COR-L47 (cell line): ENCODE measurements around the gene LCE1F.

Experiments used
- DNase-seq: peaks from one replicate; lab custom pipeline; 2025; lab: John Stamatoyannopoulos, UW

The LCE1F gene, protein sequence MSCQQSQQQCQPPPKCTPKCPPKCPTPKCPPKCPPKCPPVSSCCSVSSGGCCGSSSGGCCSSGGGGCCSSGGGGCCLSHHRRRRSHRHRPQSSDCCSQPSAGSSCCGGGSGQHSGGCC

DNA sequence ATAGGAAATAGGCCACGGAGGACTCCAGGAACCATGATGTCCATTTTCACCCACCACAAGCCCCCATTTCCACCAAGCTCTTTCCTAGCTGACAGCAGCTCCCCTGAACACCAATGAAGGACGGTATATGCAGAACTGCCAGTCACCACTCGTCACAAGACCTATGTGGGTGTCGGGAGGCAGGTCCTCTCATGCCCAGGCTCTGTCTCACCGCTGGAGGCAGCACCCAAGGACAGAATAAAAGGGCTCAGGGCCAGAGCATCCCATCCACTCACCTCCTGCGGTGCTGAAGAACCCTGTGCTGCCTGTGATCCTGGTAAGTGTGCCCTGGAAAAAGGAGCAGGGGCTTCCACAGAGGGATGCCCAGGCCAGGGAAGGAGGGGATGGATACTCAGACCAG, at the start of gene LCE1F:
TSS of gene LCE1F (plus strand) at position 266 of the 400 bp plus-strand sequence. CDS start 1,232 bp downstream, outside the sequence.
- no peak for DNase-seq

DNA sequence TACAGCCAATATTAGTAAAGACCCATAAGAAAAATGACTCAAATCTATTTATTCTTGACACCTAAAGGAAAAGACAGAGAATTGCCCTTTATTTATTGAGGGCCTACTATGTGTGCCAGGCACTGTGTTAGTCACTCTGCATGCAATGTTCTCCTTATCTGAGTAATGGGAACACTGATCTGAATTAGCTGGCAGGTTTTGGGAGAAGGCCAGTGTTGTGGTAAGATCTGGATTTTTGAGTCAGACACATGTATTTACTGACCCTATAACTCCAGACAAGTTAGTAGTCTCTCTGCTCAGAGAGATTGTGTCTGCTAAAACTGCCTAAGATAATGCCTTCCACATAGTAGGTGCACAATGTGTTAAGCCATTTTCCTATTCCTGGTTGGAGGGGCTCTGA, 49.7 kb upstream of the LCE1F start:
- DNase-seq = no peak

DNA sequence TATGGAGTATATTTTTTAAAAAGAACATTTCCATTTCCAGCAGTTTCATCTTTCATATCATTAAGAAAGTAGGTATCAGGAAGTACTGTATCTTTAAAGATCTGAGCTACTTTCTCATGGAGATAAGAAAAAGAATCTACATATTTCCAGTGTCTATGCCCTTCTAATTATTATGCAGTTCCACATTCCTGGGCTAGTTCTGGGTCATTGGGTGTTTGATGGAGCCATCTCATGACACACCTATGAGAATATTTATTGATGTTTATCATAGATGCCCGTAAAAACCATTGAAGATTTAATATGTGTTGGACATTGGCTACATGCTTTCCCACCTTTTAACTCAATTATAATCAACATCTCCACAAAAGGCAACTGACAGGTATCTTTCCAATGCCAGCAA, 46.0 kb upstream of the LCE1F start:
- DNase-seq = no peak

DNA sequence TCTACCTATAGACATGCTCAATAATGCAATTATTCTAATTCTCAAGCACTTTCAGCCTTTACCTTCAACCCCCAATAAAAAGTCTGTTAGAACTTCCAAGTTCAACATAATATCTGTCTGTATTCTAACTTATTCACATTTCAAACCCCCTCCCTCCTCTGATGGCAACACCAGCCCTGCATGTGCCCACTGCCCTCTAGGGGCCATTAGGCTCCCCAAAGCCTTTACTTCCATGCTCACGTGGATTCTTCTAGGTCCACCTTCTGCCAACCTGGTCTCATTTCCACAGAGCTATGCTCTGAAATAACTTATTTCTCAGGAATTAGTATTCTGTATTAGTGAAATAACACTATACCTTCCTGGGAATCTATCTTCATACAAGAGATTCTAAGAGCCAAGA, 39.3 kb upstream of the LCE1F start:
- DNase-seq = no peak

DNA sequence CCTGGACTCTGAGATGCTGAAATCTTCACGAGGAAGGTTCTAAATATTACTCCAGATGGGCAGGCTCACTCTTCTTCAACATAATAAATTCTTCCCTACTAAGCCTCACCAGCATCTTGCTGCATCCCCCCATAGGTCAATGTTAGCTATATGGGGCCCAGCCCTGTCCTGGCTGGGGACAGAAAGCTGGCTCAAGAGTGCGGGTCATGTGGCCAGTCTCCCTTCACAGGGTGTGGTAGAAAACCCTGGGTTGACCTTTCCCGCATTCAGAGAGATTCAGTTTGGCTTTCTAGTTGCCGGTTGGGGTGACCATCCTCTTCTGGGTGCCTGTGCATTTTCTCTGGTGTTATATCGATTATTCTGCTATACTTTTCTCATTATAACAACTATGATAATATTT, 36.9 kb upstream of the LCE1F start:
- DNase-seq = no peak

DNA sequence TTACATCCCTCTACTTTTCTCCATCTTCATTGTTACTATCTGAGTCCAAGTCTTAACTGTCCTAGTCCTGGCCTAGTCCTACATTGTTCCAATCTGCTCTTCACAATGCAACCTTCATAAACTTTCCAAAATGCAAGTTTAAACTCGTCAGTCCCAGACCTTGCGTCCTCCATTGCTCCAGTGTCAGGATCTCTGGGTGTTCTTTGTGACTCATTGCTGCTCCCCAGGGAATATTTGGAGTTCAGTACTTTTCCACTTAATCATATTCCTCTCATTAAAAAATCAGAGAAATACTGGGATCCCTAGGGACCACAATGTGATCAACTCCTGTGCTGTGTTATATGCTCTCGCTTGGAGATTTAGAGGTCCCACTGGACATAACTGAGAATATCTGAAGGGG, 35.1 kb upstream of the LCE1F start:
- no peak for DNase-seq

DNA sequence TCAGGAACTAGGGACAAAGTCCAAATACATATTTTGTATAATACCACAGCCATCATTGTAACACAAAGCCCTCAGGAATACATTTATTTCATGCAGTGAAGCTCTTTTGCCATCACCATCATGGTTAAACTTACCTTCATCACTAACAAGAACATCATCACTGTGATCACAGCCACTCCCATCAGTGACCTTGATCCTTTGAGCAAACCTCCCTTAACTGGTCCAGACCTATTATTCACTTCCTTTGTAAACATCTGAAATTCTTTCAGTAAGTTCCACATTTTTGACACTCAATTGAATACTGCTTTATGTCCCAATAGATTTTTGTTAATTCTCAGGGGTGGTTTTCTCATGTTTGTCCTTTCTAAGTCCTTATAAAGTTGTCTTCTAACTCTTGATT, 33.3 kb upstream of the LCE1F start:
- DNase-seq = no peak

DNA sequence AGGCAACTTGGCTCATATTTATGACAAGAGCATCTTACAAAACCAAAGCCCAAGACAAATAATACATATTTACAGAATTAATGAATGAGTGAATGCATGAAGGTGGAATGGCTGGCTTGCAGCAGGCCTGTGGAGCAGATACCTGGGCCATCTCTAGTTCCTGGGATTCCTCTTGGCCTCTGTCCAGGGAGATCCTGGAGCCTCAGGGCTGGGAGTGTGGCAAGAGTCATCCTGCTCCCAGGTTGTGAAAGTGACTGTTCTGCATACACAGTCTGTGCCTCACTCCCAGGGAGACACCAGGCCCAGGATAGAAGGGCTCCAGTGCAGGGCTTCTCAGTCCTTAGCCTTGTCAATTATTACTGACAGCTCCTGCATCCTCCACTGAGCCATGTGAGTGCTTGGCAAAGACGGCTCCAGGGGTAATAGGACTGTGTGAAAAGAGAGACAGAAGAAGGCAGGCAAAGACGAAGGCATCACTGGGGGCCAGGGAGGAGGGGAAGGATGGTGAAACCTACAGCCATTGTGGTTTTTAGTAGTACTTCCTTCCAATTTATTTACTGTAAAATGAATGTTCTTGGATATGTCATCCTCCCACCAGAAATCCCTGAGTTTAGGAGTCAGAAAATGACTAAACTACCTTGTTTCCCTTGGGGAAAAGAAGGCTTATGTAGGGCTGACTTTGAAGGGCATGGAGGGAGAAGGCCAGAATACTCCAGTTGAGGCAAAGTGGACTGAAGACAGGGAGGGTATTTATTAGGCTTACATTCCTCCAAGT, 31.4 kb upstream of the LCE1F start:
- no peak for DNase-seq

DNA sequence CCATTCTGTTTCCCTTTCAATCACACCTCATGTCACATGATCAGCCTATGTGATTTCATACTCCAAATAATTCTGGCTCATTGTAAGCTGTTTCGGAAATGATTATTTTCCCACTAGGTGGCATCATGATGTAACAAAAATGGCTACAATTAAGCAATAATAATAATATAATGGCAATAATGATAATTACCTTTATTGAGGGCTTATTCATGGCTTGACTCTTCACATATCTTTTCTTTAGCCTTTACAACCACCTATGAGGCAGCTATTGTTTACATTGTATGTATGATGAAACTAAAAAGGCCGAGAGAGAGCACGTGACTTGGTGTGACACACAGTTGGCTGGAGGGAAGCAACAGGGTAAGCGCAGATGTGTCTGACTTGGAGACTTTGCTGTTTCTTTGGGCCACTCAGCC, 29.6 kb upstream of the LCE1F start:
- no peak for DNase-seq

DNA sequence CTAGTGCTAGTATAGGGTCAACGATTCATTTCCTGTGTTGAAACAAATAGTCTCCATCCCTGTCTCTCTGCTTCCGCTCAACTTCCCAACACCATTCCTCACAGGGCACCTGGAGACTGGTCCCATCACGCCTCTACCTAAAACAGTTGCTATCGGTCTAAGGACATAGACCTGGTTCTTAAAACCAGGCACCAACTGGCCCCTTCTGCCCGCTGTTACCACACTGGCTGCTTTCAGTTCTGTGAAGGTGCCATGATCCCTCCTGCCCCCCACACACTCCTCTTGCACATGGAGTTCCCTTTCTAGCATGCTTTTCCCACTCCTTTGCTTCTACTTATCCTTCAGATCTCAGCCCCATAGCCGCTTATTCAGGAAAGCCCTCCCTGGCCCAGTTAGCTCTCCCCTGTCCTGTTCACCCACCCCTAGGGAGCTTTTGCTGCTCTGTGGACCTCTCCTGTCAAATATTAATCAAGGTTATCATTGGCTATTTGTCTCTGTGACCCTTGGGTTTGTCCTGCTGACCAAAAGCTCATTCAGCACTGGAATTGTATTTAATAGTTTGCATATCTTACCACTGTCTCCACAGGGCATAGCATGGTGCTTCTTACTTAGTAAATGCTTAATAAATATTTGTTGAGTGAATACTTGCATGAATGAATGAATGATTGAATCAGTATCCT, 29.0 kb upstream of the LCE1F start:
- DNase-seq = no peak

DNA sequence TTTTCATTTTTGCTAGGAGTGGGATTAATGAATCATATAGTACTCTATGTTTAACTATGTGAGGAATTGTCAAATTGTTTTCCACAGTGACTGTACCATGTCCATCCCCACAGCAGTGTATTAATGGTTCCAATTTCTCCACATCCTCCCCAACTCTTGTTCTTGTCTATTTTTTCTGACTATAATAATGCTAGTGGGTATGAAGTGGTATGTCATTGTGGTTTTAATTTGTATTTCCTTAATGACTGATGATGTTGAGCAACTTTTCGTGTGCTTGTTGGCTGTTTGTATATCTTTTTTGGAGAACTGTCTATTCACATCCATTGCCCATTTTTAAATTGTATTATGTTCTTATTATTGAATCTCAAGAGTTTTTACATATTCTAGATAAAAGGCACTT, 27.1 kb upstream of the LCE1F start:
- DNase-seq = no peak

DNA sequence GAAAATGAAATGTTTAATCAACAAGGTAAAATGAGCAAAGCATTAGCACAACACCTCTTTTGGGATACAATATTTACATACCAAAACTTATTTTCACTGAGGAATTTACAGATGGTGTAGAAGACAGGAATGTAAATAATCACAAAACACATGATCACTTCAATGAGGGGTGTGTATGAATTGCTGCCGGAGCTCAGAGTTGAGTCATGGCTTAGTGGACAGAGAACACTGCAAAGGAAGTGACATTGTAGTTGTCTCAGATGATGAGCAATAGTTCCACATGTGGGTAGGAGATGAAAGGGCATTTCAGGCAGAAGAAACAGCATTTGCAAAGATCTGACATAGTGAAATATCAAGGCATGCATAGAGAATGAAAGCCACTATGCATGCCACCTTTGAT, 22.7 kb upstream of the LCE1F start:
- DNase-seq = no peak

DNA sequence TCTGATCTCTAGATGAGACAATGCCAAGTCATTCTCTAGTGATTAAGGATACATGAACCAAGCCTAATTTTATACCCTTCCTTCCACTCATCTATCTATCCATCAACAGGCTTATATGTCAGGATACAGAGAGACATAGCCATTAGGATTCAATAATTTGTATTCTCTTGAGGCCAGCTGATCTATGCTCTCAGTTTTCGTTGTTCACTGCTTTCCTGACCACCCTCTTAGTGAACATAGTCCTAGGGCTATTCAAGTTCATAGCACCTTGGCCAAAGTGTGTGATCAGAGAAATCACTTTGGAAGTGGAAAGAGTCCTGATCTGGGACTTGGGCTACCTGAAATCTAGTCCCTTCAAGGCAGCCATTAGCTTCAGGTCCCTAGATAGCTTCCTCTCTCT, 21.4 kb upstream of the LCE1F start:
- DNase-seq = no peak

DNA sequence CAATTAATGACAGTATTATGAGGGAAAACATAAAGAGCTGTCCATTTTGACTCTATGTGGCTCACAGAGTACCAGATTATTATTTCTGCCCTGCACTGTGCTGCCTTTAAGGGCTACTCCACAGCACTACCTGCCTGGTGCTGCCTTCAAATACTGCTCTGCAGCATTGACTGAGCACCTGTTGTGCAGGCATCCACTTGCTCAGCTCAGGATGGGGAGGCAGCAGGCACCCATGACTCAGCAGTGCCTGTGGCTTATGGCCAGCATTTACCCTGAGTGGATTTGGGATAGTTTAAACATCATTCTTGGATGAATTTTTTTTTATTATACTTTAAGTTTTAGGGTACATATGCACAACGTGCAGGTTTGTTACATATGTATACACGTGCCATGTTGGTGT, 18.1 kb upstream of the LCE1F start:
- no peak for DNase-seq

DNA sequence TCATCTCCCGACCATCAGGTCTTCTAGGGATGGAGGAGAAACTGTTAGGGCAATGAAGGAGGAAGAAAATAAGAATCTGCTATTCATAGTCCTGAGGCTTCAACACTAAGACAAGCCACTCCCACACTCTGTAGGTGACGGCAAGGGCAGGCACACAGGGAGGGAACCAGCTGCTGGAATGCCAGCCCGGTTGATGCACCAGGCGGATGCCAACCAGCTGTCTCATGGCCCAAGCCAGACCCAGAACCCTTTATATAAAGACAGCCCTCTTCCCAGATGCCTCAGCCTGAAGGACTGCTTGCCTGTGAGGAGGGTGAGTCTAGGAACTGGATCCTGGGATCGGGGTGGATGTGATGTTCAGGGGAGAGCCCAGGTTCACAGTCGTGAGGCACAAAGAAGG, 17.2 kb upstream of the LCE1F start, which contains the start of gene KPRP:
TSS of gene KPRP (plus strand) at position 279 of the 400 bp plus-strand sequence. CDS start 1,564 bp downstream, outside the sequence.
- DNase-seq = no peak

DNA sequence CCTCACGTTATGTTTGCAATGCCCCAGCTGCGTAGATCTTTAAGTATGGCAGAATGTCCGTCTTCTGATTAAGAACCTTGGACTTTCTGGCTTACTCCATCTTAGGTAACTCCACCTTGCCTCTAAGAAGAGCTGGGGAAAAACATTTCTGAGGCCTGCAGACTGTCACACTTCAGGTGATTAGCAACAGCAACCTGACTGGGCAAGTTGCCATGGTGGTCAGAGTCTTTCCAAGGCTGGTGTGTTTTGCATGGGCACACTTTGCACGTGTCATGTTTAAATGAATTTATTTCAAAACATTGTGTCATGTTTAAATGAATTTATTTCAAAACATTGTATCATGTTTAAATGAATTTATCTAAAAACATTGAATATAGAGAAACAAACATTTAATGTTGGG, 16.3 kb upstream of the LCE1F start:
- no peak for DNase-seq

DNA sequence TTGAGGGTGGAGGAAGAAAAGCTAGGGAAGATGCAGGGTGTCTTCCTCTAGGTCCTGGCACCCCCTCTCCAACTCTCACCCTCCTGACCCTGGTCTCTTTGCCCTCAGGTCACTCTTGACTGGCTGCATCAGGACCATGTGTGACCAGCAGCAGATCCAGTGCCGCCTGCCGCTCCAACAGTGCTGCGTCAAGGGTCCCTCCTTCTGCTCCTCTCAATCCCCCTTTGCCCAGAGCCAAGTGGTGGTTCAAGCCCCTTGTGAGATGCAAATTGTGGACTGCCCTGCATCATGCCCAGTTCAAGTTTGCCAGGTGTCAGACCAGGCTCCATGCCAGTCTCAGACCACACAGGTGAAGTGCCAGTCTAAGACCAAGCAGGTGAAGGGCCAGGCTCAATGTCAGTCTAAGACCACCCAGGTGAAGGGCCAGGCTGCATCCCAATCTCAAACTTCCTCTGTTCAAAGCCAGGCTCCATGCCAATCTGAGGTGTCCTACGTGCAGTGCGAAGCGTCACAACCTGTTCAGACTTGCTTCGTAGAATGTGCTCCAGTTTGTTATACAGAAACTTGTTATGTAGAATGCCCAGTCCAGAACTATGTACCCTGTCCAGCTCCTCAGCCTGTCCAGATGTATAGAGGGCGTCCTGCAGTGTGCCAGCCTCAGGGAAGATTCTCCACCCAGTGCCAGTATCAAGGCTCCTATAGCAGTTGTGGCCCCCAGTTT, 15.3 kb upstream of the LCE1F start:
- no peak for DNase-seq

DNA sequence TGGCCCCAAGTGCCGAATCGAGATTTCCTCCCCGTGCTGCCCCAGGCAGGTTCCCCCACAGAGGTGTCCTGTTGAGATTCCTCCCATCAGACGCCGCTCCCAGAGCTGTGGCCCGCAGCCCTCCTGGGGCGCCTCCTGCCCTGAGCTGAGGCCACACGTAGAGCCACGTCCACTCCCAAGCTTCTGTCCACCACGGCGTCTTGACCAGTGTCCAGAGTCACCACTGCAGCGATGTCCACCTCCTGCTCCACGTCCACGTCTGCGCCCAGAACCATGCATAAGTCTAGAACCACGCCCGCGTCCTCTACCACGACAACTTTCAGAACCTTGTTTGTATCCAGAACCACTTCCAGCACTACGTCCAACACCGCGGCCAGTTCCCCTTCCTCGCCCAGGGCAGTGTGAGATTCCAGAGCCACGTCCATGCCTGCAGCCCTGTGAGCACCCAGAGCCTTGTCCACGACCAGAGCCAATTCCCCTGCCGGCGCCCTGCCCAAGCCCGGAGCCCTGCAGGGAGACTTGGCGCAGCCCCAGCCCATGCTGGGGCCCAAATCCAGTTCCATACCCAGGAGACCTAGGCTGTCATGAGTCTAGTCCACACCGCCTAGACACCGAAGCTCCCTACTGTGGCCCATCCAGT, 14.3 kb upstream of the LCE1F start:
- DNase-seq = no peak

DNA sequence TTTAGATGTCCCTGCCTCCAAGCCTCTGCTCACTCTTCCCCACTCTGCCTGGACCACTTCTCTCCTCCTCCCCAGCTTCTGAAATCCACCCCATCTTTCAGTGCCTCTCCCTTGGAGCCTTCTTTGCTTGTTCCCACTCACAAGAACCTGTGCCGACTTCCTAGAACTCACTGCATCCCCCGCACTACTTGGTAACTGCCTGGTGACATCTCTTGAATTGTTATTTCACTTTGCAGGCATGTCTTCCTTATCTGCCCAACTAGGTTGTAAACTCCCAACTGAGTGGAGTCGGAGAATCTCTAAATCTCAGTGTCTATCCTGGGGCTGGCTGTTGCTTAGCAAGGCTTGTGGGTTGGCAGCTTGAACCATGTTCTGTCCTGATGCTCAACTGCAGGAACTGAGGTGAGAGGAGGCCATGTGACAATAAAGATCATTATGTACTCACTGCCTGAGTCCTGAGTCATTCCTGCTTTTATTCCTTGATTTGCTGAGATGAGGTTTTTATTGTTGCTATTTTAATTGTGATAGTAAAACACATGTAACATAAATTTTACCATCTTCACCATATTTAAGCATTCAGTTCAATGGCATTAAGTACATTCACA, 13.2 kb upstream of the LCE1F start:
- no peak for DNase-seq

DNA sequence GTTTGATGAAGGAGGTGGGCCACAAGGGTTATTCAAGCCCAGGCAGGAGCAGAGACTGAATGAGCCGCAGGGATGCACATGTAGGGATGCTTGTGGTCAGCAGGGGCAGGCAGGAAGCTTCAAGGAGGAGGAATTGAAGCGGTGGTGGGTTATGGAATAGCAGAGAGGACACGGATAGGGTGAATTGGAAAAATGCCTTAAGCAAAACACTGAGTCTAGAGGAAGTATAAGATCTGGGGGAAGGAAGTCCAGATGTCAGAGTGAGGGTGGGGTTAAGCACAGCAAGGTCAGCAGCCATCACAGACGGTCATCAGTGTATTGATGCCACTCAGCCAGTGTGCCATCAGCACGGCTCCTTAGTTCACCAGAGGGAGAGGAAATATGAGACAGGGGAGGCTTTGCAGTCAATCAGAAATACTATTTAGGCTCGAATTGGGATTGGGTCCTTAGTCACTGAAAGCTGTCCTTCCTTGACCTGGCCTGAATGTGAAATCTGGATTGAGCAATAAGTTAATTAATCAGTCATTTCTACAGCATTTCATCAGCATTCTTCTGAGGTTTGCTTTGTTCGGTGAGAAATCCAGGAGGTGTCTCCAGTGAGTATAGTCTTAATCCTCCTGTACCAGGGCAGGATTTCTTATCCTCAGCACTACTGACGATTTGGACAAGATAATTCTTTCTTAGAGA, 6.0 kb upstream of the LCE1F start:
- no peak for DNase-seq

DNA sequence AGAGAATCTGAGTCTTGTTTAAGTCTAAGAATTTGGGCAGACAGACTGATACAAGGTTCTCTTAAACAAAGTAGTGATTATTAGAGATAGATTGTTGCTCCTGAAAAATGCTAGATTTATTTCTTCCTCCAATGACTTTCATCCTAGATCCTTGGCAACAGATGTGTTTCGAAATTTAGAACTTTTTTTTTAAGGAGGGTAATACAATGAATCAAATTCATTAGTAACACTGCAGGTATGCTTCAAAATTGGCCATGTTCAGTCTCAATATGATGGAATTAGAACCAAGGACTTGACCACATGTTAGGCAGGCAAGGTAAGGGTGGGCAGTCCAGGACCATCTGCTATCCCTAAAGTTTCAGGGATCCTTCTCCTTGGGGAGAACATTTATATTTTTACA, 4.5 kb upstream of the LCE1F start:
- no peak for DNase-seq
